Measurements from ENCODE around the gene TDRD9.

GRCh38 chr14:103969961-103970360 lies 41.7 kb downstream of the TDRD9 start:
- no peak for TF ChIP-seq EZH2 (IDR thresholded peaks at IDR 0.05; ENCODE audit: insufficient read depth, poor library complexity, severe bottlenecking)
- TF ChIP-seq EZH2phosphoT487 (IDR thresholded peaks at IDR 0.05; ENCODE audit: insufficient read depth, low read depth), result no peak
